Stimulated activated CD8-positive, alpha-beta memory T cell treated with anti-CD3 and anti-CD28 coated beads, Interleukin-7, amount 100 ng/mL, for 48 hours (primary cell): ENCODE data around the gene POLR3F.
"Not testable (repeated sequence)": the region's sequence is repeated elsewhere in the genome, so short reads cannot be mapped to it uniquely, and the experiment has no call there.

Source experiments
- DNase-seq, 2 donors: peaks; one replicate each; pipeline ENCODE4 v3.0.0-alpha.2; 2020; ENCODE audit warnings: low read depth in 1 of 2; ENCODE audit errors: extremely low read depth in 1 of 2

The POLR3F gene, protein sequence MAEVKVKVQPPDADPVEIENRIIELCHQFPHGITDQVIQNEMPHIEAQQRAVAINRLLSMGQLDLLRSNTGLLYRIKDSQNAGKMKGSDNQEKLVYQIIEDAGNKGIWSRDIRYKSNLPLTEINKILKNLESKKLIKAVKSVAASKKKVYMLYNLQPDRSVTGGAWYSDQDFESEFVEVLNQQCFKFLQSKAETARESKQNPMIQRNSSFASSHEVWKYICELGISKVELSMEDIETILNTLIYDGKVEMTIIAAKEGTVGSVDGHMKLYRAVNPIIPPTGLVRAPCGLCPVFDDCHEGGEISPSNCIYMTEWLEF

DNA sequence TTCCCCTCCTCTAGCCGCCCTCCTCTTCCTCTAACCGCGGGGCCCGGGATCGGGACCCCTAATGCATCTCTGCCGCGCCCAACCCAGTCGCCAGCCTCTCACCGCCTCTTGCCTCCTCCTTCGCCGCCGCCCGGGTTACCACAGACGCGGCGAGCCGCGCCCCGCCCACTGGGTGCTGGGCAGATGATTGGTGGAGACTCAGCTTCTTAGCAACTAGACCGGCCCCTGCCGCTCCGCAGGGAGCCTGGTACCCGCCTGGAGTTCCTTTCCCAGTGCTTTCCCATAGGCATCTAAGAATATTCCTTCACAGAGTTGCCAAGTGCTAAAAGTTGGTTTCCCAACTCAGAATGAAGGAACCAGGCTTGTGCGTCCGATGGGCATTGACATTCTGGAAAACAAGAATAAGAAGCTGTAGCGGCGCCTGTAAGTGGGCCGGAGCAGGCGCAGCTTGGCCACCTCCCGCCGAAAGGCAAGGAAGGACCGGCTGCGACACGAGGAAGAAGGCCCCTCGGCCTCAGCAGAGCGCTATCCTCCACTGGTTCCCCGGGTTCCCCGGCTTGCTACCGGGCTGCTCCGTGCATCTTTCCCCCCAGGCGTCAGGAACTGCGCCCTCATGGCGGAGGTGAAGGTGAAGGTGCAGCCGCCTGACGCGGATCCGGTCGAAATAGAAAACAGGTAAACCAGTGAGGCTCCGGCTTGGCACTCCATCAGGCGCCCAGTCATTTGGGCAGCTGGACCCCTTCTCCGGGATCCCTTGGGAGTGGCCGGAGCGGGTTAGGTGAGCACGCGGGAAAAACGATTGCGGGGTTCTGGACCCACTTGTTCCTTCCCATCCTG, at the start of gene POLR3F, which contains the start of gene DZANK1:
TSS of gene POLR3F (plus strand) at position 497 of the 837 bp plus-strand sequence. CDS start at position 614, 117 bp downstream.
TSS of gene DZANK1 (minus strand) at position 137 of the 837 bp plus-strand sequence. CDS start 1,672 bp downstream, outside the sequence.
- DNase-seq: peak; percentile 84 to 92

DNA sequence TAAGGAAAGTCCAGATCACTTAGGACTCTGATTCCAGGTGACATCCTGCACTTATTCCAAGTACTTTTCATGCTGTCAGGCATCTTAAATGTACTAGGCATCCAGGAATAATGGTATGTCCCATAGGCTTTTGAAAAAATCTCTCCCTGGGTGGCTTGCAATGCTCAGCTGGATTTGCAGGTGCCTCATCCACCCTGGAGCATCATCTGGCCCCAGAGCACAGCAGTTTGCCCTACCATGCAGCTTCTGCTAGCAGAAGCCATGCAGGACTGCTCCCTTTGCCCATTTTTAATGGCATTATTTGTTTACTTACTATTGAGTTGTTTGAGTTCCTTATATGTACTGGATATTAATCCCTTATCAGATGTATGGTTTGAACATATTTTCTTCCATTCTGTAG, 45.6 kb upstream of the POLR3F start:
- no peak for DNase-seq

DNA sequence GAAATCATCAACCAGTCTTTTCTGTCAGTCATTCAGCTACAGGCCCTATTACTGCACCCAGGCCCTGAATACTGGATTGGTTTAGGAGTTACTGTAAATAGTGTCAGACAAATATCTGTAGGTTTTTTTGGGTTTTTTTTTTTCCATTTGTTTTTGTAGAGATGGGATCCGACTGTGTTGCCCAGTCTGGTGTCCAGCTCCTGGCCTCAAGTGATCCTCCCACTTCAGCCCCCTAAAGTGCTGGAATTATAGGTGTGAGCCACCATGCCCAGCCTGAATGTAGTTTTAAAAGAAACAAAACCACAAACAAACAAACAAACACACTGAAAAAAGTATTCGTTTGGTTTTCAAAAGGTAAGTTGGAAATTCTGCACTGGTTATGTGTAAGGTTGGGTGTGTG, 40.0 kb upstream of the POLR3F start:
- DNase-seq: no peak

DNA sequence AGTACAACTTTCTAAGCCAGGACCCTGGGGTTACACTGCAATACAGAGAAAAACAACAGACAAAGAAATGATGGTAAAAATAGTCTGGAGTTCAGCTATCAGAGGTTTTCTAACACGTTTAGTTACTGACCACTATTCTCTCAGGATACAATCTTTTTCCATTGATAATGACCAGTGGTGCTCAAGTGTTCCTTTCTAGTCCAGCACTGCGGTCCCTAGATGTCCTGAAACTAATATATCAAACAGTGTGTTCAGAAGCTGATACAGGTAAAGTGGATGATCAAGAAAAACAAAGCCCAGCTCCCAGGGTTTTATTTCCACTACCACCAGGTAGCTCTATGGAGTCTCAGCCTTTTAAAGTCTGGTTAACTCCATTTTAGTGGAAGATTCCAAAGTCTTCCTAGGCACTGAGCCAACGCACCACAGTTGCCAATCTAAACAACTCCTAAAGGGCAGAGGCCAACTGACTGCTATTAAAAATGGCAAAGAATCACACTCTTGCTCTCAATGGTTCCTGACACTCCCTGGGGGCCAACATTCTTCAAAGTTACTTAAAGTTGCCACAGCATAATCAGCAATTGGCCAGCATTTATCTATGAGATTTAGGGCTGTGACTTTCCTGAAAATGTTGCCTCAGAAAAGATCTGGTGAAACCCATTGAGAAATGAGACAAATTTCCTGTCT, 38.6 kb upstream of the POLR3F start:
- no peak for DNase-seq

DNA sequence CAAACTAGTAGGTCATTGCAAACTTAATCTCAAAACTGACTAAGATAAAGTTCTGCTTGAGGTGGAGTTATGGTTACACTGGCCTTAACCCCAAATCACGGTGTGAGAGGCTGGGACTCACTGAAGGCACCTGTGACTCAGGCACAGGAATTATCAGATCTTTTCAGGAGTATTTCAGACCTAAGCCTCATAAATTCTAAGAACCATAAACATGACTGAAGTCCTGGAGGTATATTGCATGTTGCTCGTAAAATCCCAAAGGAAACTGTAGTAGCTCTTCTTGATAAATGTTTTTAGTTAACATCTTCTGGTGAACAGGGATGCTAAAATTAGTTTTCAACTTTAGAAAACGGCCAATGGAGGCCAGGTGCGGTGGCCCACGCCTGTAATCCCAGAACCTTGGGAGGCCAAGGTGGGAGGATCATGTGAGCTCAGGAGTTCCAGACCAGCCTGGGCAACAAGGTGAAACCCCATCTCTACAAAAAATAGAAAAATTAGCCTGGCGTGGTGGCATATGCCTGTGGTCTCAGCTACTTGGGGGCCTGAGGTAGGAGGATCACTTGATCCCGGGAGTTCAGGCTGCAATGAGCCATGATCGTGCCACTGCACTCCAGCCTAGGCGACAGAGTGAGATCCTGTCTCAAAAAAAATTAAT, 36.9 kb upstream of the POLR3F start:
- DNase-seq: no peak

DNA sequence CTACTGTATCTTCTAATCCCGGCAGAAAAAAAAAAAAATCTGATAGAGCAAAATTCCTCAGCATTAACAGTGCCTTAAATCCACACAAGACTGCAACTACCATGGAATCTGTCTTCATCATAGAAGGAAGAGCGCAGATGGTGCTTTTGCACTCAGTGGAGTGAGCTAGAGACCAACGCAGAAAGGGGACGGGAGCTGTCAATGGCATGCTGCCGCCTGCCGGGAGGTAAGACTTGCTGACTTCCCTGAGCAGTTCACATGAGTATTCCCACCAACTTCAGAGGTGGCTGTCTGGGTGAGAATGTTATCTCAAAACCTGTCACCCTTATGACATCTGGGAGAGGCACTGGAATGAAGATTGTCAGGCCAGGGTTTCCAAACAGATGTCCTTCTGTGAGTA, 36.0 kb upstream of the POLR3F start:
- no peak for DNase-seq

DNA sequence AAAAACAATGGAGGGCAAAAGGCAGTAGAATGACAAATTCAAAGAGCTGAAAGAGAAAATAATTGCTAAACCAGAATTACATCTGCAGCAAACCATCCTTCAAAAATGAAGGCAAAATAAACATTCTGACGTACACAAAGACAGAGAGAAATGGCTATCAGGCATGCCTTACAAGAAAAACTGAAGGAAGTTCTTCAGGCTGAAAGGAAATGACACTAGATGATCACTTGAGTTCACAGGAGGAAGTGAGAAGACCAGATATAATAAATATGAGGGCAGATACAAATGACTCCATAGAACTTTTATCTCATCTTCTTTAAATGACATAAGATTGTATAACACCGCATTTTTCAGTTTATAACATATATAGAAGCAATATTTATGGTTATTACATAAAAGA, 30.3 kb upstream of the POLR3F start:
- no peak for DNase-seq

DNA sequence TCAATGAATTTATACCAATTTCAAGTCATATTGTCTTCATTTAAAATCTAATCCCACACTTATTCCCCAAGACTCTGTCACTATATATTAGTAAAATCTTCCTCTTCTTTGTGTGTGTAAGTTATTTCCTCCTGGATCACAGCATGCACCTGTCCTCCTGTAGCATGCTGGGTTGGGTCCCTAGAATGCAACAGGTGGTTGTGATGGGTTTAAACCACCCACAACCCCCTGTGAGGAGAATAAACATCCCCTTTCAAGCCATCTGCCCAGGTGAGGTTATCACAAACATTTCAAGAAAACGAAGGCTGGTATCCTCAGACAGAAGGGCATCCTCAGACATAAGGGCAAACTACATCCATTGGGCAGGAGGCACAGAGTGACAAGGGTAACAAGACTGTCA, 26.8 kb upstream of the POLR3F start:
- DNase-seq: no peak

DNA sequence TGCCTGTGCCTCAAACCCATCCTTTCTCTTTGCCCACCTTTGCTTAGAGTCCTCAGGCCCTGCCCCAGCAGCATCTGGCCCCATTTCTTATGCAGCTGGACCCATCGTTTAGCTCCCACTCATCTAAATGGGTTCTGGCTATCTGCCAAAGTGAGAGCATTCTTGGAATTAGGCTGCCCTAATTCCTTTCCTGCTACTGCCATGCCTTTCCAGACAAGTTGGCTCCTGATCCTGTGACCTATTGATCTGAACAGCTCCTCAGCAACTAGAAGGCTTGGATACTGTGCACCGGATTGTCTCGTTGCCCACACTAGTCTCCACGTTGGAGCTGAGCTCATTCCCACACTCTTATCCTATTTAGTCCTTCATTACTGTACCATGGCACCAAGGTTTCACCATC, 23.3 kb upstream of the POLR3F start:
- DNase-seq: no peak

DNA sequence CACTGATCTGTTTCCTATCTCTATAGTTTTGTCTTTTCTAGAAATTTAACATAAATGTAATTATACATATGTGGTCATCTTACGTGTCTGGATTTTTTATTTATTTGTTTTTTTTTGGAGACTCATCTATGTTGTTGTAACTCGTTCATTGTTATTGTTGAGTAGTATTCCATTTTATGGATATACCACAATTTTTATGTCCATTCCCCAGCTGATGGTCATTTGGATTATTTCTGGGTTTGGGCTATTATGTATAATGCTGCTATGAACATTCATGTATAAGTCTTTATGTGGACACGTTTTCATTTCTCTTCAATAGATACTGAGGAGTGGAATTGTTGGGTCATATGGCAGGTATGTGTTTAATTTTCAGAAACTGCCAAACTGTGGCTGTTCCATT, 10.6 kb upstream of the POLR3F start:
- no peak for DNase-seq

DNA sequence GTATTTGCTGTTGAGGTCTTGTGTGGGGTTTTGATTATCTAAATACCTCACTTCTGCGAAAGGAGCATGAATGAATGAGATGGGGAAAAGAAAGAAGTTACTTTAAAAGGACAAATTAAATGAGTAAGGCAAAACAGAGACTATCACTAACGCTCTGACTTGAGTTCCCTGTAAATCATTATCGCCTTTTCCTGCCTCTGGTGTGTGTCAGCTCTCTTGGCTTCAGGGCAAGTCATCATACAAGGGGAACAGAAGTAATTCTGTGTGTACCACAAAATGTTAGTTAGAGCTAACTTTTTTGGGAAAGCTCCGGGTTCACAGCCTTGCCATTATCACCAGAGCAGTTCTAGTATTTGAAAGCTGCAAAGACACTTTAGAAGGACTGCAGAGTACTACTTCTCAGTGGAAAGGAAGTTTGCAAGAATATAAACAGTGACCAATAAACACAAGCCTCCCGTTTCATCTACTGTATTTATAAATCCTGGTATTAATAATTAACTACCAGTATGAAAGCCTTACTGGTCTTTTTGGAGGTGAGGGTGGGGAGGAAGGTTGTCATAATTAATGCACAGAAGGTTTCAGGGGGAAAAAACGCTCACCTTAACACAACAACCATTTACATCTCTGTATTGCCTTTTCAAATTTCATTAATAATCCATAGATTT, 1.5 kb upstream of the POLR3F start:
- DNase-seq: no peak

DNA sequence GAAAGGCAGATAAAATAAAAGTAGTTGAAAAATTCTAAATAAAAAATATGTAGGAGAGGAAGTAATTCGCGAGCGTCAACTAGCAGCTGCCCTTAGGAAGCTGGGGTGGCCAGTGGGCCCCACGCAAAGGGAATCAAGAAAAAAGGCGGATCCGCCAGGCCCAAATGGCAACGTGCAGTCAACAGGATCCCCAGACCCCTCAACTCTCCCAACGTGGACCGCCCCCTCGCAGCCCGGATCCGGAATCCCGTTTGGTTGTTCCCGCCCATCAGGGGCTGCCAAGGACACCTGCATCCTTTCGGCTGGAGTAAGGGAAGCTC, 656 bp upstream of the POLR3F start:
- DNase-seq: no peak

DNA sequence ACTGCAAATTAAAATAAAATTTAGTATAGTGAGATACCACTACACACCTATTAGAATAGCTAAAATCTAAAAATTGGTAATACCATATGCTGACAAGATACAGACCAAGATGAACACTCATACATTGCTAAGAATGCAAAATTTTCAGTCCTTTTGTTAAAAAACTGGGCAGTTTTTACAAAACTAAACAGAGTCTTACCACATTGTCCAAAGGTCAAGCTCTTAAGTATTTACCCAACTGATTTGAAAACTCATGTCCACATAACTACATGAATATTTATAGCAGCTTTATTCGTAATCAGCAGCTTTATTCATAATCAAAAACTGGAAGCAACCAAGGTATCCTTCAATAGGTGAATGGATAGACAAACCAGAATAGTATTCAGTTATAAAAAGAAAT, 10.0 kb downstream of the POLR3F start:
- no peak for DNase-seq

DNA sequence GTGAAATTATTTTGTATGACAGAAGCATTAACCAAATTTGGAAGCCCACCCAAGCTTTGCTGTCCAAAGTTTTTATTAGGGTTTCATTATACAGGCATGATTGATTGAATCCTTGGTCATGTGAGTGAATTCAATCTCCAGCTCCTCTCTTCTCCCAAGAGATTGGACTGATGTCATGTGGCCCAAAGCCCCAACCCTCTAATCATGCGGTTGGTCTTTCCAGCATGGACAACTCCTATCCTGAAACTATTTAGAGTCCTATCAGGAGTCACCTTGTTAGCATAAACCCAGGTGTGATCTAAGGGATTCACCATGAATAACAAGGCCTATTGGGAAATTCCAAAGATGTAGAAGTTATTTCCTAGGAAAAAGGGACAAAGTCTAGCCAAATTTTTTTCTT, 10.6 kb downstream of the POLR3F start:
- no peak for DNase-seq

DNA sequence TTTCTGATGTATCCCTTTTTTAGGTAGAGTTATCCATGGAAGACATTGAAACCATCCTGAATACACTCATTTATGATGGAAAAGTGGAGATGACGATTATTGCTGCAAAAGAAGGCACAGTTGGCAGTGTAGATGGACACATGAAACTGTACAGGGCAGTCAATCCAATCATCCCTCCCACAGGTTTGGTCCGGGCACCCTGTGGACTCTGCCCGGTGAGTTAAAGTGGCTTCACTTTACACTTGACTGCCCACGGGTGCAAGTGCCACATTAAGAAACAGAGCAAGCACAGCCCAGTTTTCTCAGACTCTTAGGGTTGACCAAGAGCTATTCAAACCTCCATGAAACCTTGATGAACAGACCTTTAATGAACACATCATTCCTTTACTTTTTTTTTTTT, 14.4 kb downstream of the POLR3F start:
- no peak for DNase-seq

DNA sequence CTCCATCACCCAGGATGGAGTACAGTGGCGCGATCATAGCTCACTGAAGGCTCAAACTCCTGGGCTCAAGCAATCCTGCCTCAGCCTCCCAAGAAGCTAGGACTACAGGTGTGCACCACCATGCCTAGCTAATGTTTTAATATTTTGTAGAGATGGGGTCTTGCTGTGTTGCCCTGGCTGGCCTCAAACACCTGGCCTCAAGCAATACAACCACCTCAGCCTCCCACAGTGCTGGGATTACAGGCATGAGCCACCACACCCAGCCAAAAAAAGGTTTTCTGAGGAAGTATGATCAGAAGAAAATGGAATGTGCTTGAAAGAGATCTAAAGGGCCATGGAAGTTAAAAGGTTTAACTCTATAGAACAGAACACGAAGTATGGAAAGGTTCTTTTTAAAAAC, 21.1 kb downstream of the POLR3F start:
- no peak for DNase-seq

DNA sequence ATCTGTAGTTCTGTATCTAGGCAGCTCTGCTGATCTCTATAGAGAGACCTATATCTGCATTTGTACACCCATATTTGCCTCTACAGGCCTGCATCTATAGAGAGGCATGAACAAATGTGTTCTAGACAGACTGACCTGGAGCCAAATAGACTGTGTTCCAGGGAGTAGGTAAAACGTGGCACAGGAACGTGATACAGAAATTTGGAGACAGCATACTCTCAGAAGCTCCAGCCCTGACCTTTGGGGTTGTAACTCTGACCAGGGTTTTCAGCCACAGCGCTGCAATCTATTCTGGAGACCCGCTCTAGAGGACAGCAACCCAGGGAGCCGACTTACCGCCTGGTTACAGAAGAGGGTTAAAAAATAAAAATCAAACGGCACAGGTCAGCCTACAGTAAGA, 28.9 kb downstream of the POLR3F start:
- DNase-seq: no peak

DNA sequence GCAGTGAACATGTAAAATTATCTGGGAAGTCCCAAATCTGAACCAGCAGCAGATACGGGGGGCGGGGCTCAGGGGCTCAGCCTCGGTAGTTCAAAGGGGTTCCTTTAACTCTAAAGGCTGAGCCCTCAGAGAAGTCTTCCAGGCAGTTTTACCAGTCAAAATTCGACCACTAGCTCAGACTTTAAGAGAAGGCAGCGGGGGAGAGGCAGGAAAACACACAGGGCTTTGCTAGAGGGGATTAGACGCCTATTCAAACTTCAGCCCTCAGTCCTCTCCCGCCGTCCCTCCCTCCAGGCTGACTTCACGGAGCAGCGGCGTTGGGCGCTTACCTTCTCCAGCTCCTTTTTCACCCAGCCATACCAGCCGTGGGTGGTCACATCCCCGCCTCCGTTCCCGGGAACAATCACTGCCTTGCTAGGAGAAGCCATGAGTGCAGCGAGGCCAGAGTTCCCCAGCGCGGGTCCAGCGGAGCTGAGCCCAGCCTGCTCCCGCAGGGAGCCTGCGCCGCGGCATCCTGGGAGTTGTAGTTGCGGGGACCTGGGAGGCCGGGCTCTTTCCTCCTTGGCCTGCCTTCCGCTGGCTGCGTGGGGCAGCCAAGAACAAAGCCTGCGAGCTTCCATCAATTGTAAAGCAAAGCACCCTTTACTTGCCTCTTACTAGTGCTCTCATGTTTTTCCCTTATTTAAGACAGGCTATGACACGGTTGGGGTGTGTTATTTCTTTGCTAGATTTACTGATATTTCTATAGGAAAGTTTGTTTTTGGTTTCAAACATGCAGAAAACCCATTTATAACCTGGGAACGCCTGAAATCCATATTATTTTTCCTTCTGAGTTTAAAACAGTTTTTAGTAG, 29.8 kb downstream of the POLR3F start, which contains the start of gene RBBP9:
TSS of gene RBBP9 (minus strand) at position 486 of the 853 bp plus-strand sequence. CDS start at position 428, 58 bp downstream.
- peak; percentile 59 to 74 for DNase-seq

DNA sequence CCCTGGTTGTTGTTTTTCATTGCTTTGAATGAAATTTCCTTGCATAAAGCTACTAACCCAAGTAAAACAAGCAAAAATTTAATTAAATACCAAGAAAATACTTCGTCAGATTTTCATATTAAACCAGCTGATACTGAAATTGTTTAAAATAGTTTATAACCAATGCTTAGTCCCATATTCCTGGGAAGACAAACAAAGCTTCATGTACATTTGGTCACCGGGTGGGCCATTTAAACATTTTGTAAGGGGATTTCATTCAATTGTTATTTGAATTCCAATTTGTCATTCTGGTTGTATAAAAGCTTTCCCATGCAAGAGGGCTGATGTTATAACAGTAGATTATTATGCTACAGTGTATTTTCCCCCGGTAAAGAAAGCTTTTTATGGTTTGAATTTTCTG, 30.4 kb downstream of the POLR3F start:
- DNase-seq: no peak

DNA sequence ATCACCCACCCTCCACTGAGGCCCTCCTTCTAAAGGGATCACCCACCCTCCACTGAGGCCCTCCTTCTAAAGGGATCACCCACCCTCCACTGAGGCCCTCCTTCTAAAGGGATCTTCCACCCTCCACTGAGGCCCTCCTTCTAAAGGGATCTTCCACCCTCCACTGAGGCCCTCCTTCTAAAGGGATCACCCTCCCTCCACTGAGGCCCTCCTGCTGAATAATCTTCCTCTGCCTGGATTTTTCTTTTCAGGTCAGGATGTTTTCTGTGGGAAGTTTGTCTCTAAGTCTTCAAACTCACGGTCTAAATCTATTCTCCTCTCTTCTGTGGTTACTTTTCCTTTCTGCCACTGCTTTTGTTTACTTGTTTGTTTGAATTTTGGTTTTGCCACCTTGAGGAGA, 34.5 kb downstream of the POLR3F start:
- not testable (repeated sequence) for DNase-seq
